ENCODE results near the gene RNF38.
"Not testable (repeated sequence)": the region's sequence is repeated elsewhere in the genome, so short reads cannot be mapped to it uniquely, and the experiment has no call there.

Gene RNF38

DNA sequence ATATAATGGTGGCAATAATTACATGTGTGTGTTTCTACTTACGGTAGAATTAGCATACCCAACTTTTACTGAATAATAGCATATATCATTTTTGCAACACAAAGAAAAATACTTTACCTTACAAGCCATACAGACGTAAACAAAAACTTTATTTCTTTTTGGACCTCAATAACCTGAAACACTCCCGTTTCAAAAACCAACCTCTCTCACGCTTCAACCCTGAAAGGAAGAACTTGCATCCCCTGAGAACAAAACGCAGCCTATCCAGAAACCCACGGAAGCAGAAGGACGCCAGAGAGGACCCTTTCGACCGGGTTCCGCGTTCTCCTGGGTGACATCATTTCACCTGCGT is at the start of gene RNF38:
Gene RNF38 (minus strand): TSS at position 290 of the 352 bp plus-strand sequence. CDS start 161 bp downstream, at position 129.
- DNase-seq (ENCODE audit: low read depth) = no peak

- not testable (repeated sequence) for DNase-seq (ENCODE audit: low read depth)
Observed at GRCh38 chr9:36448555-36448954, 48.5 kb upstream of the RNF38 start.

GRCh38 chr9:36448017-36448416 is 47.9 kb upstream of the RNF38 start:
- no peak for DNase-seq (ENCODE audit: low read depth)

- not testable (repeated sequence) for DNase-seq (ENCODE audit: low read depth)
Observed at GRCh38 chr9:36446678-36447077, 46.6 kb upstream of the RNF38 start.

- no peak for DNase-seq (ENCODE audit: low read depth)
Observed at GRCh38 chr9:36445800-36446361, 45.8 kb upstream of the RNF38 start.

DNA sequence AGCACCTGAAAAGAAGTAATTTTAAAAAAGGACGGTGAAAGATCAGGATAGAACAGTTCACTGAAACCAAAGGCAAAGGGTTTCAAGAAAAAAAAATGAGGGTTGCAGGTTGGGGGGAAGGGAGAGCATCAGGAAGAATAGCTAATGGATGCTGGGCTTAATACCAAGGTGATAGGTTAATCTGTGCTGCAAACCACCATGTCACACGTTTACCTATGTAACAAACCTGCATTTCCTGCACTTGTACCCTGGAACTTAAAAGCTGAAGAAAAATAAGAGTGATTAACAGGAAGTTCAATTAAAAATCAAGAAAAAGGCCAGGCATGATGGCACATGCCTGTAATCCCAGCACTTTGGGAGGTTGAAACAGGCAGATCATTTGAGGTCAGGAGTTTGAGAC is 44.1 kb upstream of the RNF38 start:
- DNase-seq (ENCODE audit: low read depth) = no peak

- no peak for DNase-seq (ENCODE audit: low read depth)
Observed at GRCh38 chr9:36443581-36443980, 43.5 kb upstream of the RNF38 start.

DNA sequence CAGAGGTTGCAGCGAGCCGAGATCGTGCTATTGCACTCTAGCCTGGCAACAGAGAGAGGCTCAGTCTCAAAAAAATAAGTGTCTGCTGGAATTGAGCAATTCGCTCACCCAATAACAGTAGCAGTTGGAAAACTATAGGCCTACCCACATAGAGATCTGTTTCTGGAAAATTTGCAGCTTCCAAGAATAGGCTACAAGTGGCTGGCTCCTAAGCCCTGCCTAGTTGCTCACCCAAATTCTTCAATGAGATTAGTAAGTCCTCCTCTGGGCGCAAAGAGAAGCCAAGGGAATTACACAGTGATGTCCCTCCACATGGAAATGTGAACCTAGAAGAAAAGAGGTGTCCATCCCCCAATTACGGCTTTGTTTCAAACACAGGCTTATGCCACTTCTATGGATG is 42.6 kb upstream of the RNF38 start:
- no peak for DNase-seq (ENCODE audit: low read depth)

DNA sequence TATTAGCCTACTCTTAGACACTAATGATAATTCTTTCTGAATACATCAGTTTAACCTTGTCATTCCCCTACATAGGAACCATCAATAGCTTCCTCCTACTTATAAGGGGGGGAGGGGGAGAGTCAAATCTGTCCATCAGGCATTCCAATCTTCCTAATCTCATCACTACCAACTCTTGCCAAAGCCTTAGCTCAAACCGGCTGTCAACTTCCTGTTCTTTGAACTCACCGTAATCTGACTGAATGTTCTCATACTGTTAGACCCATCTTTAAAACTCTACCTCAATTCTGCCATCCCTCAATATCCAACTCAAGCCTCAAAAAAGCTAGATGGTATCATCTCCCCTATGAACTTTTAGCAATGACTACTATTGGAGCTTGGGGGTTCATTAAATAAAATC is 41.9 kb upstream of the RNF38 start:
- DNase-seq (ENCODE audit: low read depth) = no peak

DNA sequence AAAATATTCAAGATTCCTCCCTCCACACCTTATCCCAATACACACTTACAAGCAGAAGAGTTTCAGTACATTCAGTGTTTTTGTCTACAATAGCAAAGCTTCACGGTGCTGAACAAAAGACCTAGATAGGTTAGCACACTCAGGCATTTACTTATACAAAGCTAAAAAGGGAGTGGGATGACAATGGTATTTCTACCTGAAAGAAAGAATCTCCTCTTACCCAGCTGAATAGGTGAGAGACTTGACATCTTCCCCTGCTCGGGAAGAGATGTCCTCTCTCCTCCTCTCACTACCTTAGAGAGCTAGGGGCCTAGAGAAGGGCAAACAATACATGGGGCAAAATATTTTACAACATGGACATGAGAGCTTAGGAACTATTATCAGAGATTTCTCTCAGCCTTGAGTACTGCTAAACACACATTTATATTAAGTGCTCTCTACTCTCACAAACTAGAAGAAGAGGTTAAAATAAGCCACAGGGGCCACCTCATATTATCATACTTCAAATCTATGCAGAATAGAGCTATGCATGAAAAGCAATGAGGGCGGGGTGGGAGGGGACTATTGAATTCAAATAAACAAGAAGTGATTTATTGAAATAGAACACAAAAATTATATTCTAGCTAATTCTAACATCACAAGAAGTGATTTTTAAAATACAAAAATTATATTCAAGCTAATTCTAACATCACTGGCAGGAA is 38.6 kb upstream of the RNF38 start:
- no peak for DNase-seq (ENCODE audit: low read depth)

DNA sequence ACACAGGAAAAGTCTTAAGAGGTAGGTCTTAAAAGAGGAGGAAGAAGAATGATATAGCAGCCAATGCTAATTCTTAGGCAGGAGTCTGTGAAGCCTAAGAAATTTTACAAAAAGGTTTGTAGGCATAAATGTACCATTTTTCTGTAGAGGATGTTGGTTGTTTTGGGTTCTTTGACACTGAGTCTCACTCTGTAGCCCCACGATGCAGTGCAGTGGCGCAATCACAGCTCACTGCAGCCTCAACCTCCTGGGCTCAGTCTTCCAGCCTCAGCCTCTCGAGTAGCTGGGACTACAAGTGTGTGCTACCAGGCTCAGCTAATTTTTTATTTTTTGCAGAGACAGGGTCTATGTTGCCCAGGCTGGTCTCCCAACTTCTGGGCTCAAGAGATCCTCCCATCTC is 37.7 kb upstream of the RNF38 start:
- DNase-seq (ENCODE audit: low read depth) = no peak

GRCh38 chr9:36436909-36437308 is 36.8 kb upstream of the RNF38 start:
- no peak for DNase-seq (ENCODE audit: low read depth)

DNA sequence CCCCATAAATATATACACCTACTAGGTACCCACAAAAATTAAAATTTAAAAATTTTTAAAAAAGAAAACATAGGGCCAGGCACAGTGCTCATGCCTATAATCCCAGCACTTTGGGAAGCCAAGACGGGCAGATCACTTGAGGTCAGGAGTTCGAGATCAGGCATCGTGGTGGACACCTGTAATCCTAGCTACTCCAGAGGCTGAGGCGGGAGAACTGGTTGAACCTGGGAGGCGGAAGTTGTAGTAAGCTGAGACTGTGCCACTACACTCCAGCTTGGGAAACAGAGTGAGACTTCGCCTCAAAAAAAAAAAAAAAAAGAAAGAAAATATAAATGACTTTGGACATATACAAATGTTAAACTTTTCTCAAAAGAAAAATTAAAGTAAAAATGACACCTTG is 33.3 kb upstream of the RNF38 start:
- DNase-seq (ENCODE audit: low read depth) = no peak

GRCh38 chr9:36431078-36431477 is 31.0 kb upstream of the RNF38 start:
- DNase-seq (ENCODE audit: low read depth) = no peak

- DNase-seq (ENCODE audit: low read depth) = no peak
Observed at GRCh38 chr9:36426945-36427344, 26.9 kb upstream of the RNF38 start.

- no peak for DNase-seq (ENCODE audit: low read depth)
Observed at GRCh38 chr9:36426348-36426747, 26.3 kb upstream of the RNF38 start.

DNA sequence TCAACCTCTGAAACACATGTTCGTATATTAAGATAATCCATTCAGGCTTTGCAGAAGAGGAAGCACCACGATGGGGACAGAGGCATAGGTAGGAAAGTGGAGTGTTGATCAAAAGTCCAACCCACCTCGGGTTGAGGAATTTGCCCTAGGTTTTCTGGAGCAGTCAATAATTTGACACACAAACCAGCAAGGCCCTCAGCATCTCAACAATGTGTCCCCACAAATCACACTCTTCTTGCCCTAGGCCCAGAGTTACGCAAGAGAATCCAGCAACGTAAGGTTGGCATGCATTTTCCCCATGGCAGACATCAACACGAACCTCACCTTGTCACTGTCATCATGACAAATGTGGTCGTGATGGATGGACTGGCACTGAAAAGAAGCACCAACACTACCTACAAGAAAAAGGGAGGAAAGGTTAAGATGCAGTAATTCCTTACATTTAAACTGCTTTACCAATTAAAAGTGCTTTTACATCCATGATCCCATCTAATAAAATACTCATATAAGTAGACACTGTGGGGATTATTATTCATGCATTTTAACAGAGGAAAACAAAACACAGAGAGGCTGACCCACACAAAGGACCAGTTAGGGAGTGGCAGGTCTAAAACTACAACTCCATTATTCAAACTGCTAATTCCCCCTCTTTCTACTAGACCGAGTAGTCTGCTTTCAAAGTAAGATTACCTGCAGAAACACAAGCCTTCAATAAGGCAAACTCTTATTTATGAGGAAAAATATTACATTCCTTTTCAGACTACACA is 24.4 kb upstream of the RNF38 start:
- no peak for DNase-seq (ENCODE audit: low read depth)

DNA sequence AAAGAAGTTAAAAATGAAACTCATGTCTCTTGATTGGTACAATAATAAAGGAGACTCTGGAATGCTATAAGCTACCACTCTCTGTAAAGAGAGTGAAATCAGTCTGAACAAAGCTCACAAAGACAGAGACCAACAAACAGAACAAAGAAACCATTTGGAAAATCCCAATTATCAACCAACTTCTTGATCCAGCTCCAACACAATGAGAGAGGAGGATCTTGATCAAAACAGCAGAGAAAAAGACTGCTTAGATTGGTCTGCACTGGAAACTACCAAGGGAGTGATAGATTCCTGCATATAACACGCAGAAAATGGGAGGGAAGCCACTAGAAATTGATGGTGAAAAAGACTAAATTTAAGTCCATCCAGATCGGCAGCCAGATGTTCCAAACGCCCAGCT is 23.1 kb upstream of the RNF38 start:
- no peak for DNase-seq (ENCODE audit: low read depth)

- DNase-seq (ENCODE audit: low read depth) = no peak
Observed at GRCh38 chr9:36416890-36417289, 16.8 kb upstream of the RNF38 start.

GRCh38 chr9:36415822-36416525 is 15.9 kb upstream of the RNF38 start:
- no peak for DNase-seq (ENCODE audit: low read depth)

DNA sequence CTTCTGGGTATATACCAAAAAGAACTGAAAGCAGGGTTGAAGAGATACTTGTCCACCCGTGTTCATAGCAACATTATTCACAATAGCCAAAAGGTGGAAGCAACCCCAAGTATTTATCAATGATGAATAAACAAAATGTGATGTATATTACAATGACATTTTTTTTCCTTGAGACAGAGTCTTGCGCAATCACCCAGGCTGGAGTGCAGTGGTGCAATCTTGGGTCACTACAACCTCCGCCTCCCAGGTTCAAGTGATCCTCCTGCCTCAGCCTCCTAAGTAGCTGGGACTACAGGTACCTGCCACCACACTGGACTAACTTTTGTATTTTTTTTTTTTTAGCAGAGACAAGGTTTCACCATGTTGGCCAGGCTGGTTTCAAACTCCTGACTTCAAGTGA is 11.3 kb upstream of the RNF38 start:
- DNase-seq (ENCODE audit: low read depth) = not testable (repeated sequence)

DNA sequence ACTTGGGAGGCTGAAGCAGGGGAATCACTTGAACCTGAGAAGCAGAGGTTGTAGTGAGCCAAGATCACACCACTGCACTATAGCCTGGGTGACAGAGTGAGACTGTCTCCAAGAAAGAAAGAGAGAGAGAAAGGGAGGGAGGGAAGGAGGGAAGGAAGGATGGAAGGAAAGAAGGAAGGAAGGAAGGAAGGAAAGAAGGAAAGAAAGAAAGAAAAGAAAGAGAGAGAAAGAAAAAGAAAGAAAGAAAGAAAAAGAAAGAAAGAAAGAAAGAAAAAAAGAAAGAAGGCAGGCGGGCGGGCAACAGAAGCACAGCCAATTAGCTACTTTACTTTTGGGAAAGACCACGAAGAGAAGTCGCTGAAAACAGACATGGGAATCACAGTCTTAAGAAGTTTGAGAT is 9.0 kb upstream of the RNF38 start:
- not testable (repeated sequence) for DNase-seq (ENCODE audit: low read depth)

Measured in stimulated activated CD8-positive, alpha-beta memory T cell treated with anti-CD3 and anti-CD28 coated beads, Interleukin-15, amount 100 ng/mL, for 24 hours (primary cell).